ENCODE data around the gene OAF.
"Not testable (repeated sequence)": the region's sequence is repeated elsewhere in the genome, so short reads cannot be mapped to it uniquely, and the experiment has no call there.

OAF gene

DNA sequence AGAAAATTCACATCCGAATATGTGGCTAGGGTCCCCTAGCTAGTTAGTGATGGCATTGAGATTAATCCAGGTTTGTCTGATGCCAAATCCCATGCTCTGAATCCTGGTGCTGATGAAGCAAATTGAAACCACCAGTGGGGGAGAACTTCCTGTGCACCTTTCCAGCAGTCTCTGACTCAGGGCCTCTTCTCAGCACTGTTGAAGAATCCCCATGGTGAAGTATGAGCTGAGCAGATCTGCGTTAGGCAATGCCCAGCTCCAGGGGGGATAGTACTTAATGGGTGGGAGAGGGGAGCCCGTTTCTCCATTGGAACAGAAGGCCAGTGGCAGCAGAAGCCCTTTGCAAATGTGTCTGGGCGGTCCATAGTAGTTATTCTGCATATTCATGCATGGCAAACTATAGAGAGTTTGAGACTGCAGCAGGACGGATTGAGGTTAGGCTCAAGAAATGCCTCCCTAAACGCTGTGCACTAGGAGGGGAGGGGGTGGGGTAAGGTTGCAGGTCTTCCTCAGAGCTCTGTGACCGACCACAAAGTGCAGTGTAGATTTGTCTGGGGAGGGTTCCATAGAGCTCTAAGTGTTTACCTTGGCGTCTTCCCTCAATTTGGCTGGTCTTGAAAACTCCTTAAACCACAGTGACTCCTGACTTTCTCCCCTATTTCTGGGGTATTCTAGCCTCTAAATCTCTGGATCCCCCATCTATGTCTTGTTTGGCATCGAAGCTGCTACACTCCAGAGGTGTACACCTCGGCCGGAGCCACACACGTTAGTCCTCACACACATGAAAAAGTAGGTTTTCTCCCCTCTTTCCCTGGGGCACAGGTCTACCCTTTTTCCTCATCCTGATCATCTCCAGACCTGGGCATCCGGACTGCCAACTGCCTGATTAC is 33.9 kb downstream of the OAF start:
- DNase-seq: no peak

GRCh38 chr11:120245434-120245833 is 34.6 kb downstream of the OAF start:
- no peak for DNase-seq

- no peak for DNase-seq
Measured at GRCh38 chr11:120248551-120249278, 37.9 kb downstream of the OAF start.

- no peak for DNase-seq
Measured at GRCh38 chr11:120249279-120250262, 38.7 kb downstream of the OAF start.

GRCh38 chr11:120253377-120253776 is 42.5 kb downstream of the OAF start:
- DNase-seq: not testable (repeated sequence)

GRCh38 chr11:120254788-120255518 is 44.1 kb downstream of the OAF start:
- DNase-seq: no peak

DNA sequence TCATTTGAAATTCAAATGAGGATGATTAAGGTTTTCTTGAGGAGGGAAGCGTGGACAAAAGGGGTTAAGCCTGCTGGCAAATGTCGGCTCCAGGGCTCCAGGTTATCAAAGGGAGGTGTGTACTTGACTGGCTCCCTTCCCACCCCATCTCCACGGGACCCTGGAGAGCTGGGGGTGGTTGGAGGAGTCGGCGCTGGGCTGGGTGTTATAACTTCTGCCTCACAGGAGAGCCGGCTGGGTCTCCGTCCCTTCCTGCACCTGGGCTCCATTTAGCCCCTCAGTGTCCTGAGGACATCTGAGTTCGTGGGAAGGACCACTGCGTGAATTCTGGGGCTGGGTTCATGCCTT is 44.7 kb downstream of the OAF start:
- no peak for DNase-seq

DNA sequence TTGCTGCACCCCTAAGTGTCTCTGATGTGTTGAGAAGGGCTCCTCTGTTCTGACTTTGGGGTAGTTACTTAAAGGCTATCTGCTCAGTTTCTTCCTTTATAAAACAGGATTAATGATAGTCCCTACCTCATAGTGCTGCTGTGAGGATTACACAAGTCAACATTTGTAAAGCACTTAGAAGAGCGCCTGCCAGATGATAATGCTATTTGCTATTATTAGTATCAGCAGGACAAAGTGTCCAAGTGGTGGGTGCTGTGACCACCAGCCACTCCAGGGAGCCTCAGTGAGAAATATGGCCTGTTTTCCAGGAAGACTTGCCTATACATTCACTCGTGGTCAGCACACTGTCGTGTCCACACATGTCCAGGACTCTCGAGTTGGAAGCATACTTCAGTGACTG is 45.3 kb downstream of the OAF start:
- DNase-seq: no peak

DNA sequence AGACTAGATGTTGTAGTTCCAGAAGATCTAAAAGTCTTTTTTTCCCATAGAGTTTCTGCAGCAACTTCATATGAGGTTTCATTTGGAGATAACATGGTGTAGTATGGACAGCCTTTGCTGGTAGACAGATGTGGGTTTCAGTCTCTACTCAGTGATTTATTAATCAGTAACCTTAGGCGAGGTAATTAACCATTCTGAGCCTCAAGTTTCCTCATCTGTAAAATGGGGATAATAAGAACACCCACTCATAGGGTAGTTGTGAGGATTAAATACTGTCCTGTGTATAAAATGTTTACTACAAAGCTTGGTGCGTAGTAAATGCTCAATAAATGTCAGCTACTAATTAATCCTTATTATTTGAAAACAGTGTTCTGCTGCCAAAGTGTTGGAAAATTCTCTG is 45.9 kb downstream of the OAF start:
- no peak for DNase-seq

GRCh38 chr11:120257346-120257745 is 46.5 kb downstream of the OAF start:
- DNase-seq: no peak

DNA sequence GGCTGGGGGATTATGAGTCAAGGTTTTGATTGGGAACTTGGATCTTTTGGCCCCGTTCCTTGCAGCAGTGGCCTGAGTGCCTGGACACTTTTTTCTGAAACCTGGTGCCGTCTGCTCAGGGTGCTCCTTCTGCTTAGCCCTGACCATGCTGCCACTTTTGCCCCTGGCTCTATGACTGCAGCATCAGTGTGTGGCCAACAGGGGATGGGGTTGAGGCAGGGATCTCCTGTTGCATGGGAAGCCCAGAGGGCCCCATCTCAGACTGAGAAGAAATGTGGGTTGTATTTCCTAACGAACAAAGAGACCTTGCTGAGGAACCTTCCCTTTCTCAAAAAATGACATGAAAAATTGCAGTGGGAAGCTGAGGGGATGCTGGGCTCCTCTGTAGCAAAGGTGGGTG is 47.8 kb downstream of the OAF start:
- no peak for DNase-seq

DNA sequence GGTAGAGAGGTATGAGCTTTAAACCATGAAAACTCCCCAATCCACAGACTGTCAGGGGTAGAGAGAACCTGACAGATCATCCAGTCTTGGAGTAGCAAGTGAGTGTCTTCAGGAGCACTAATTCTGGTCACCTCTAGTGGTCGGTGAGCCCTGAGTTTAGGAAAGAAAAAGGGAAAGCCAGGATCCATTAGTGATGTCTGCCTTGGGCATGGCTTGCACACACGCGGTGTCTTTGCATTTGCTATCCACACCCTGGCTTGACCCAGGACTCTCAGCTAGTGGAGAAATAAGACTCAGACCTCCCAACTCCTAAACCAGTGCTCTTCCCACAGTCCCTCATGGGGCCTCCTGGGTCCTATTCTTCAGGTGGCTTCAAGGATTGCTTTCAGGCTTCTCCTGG is 48.4 kb downstream of the OAF start:
- no peak for DNase-seq

GRCh38 chr11:120259988-120260565 is 49.2 kb downstream of the OAF start:
- DNase-seq: no peak

DNA sequence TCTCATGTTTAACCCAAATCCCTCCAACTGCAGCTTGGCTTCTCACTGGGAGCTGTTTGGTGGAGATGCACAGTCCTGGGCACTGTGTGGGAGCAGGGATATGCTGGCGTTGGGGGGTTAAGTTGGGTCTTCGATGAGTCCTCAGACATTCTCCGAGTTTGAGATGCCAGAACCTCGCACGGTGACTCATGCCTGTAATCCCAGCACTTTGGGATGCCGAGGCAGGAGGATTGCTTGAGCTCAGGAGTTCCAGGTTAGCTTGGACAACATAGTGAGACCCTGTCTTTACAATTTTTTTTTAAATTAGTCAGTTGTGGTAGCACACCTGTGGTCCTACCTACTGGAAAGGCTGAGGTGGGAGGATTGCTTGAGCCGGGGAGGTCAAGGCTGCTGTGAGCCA is 49.8 kb downstream of the OAF start:
- no peak for DNase-seq

GRCh38 chr11:120261321-120261720 is 50.5 kb downstream of the OAF start:
- no peak for DNase-seq

GRCh38 chr11:120261931-120262330 is 51.1 kb downstream of the OAF start:
- no peak for DNase-seq

DNA sequence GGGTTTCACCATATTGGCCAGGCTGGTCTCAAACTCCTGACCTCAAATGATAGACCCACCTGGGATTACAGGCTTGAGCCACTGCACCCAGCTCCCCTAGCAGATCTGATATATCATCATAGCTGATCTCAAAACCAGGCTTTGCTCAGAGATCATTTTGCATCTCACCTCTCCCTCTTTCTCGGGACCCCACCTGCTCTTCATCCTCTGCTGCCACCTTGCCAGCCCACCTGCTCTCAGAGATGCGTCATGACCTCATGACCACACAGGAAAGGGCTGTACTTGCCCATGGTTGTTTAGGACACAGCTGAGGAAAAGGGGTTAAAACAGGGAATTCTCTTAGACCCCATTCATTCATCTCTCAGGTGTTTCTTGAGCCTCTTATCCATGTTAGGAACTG is 56.5 kb downstream of the OAF start:
- no peak for DNase-seq

GRCh38 chr11:120268686-120269085 is 57.9 kb downstream of the OAF start:
- no peak for DNase-seq

DNA sequence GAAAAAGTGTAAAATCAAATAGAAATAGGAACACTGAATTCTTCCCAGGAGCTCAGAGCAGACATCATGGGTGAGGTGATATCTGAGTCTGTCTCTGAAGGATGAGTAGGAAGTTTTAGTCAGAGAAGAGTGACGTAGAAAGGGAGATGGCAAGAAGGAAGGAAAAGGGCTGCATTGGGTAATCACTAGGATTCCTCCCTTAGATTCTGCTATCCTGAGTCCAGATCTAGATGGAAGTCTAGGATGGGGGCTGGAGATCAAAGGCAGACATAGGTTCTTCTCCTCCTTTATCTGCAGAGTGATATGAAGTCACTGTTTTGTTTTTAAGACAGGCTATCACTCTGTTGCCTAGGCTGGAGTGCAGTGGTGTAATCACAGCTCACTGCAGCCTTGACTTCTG is 59.6 kb downstream of the OAF start:
- no peak for DNase-seq

DNA sequence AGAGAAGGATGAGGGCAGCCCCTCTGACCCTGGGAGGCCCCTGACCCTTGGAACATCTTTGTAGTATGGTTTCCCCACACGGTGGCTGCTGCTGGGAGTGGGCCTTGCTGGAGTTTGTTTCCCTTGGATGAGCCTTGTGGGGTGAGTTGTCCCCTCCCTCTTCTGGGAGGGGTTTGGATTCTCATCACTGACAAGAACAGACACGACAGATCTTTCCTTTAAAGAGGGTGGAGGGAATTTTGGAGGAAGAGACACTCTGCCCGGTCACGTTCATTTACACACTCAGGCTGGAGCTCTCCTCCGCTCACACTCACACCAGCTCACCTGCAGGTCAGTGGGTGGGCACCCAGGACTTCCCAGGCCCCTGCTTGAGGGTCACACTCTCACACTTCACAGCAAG is 60.8 kb downstream of the OAF start:
- DNase-seq: no peak

DNA sequence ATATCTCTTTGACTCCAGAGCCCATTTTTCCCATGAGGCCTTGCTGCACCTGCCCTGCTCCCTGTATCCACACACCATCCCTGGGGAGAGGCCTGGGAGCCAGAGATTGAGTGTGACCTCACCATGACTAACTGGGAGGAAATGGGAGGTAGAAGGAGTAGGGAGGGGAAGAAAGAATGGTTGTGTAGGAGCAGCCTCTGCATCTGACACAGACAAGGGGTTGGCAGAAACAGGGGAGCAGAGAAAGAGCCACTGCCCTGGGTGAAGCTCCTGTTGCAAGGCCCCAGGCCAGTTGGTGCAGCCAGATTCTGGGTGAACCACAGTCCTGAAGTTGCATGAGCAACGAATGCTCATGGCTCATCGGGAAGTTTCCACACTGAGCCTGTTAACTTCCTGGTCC is 61.5 kb downstream of the OAF start:
- no peak for DNase-seq

DNA sequence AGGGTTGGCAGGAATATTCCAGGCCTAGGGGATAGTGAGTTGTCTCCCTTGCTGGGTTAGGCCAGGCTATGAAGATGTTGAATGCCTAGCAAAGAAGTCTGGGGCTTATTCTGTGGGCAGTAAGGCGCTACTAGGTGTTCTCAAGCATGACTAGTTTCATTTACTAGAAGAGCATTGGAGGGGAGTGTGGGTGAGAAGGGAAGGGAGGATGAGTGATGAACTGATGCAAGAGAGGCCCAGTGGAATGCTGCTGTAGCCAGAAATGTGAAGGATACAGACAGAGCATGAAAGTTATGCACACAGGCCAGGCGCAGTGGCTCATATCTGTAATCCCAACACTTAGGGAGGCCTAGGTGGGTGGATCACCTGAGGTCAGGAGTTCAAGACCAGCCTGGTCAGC is 62.6 kb downstream of the OAF start:
- no peak for DNase-seq

All from CD4-positive, alpha-beta T cell treated with Interleukin-17A for 4 hours (primary cell).